Measurements from ENCODE around the gene SLC18A2.

SLC18A2 gene

GRCh38 chr10:117239051-117239450 is 1.9 kb upstream of the SLC18A2 start:
- no peak for DNase-seq

GRCh38 chr10:117239721-117240620 is 943 bp upstream of the SLC18A2 start:
- no peak for DNase-seq

GRCh38 chr10:117241541-117242462 is 888 bp downstream of the SLC18A2 start:
- peak; percentile 64 for DNase-seq

GRCh38 chr10:117242463-117242832 is 1.5 kb downstream of the SLC18A2 start:
- no peak for DNase-seq

- DNase-seq, result no peak
Measured at GRCh38 chr10:117246997-117247671, 6.2 kb downstream of the SLC18A2 start.

GRCh38 chr10:117248750-117249465 is 8.0 kb downstream of the SLC18A2 start:
- peak; percentile 35 for DNase-seq

GRCh38 chr10:117249493-117250093 is 8.7 kb downstream of the SLC18A2 start:
- peak; percentile 47 for DNase-seq

- DNase-seq, result no peak
Measured at GRCh38 chr10:117250411-117250810, 9.5 kb downstream of the SLC18A2 start.

- no peak for DNase-seq
Measured at GRCh38 chr10:117253908-117254307, 13.0 kb downstream of the SLC18A2 start.

- DNase-seq, result no peak
Measured at GRCh38 chr10:117254338-117254737, 13.4 kb downstream of the SLC18A2 start.

- DNase-seq, result no peak
Measured at GRCh38 chr10:117254774-117255735, 14.1 kb downstream of the SLC18A2 start.

- DNase-seq, result no peak
Measured at GRCh38 chr10:117255835-117256460, 15.0 kb downstream of the SLC18A2 start.

- DNase-seq, result no peak
Measured at GRCh38 chr10:117256910-117257309, 16.0 kb downstream of the SLC18A2 start.

GRCh38 chr10:117257721-117258120 is 16.8 kb downstream of the SLC18A2 start:
- no peak for DNase-seq

GRCh38 chr10:117259279-117259678 is 18.4 kb downstream of the SLC18A2 start:
- DNase-seq, result no peak

GRCh38 chr10:117260084-117260483 is 19.2 kb downstream of the SLC18A2 start:
- DNase-seq, result peak; percentile 48

- DNase-seq, result peak; percentile 38
Measured at GRCh38 chr10:117261501-117261900, 20.6 kb downstream of the SLC18A2 start.

GRCh38 chr10:117262291-117262902 is 21.5 kb downstream of the SLC18A2 start:
- DNase-seq, result no peak

GRCh38 chr10:117262903-117263293 is 22.0 kb downstream of the SLC18A2 start:
- DNase-seq, result peak; percentile 69

GRCh38 chr10:117264782-117265181 is 23.9 kb downstream of the SLC18A2 start:
- DNase-seq, result no peak

Measured in hematopoietic multipotent progenitor cell treated with erythropoietin and hydrocortisone succinate and interleukin-3 and kit ligand, for 6 days (in vitro differentiated cells).